Epithelial cell of esophagus (primary cell): ENCODE data around the gene HAS3.
"Not testable (repeated sequence)": the region's sequence is repeated elsewhere in the genome, so short reads cannot be mapped to it uniquely, and the experiment has no call there.

Experiments used
- DNase-seq: peaks from one replicate; pipeline ENCODE4 v3.0.0; 2010; ENCODE audit warnings: low read depth
- H3K4me3 ChIP-seq: 2 replicates; pipeline ENCODE4 v1.5.1; 2011; ENCODE audit warnings: mild to moderate bottlenecking, low read length, control low read depth
- TF ChIP-seq, protein P1 (sequence below): IDR thresholded peaks from 2 replicates; pipeline ENCODE4 v1.5.1; 2011; ENCODE audit warnings: low read depth, mild to moderate bottlenecking, low read length, control low read depth, inconsistent platforms; ENCODE audit not compliant: insufficient read depth; ENCODE audit errors: missing control alignments

The HAS3 gene, protein sequence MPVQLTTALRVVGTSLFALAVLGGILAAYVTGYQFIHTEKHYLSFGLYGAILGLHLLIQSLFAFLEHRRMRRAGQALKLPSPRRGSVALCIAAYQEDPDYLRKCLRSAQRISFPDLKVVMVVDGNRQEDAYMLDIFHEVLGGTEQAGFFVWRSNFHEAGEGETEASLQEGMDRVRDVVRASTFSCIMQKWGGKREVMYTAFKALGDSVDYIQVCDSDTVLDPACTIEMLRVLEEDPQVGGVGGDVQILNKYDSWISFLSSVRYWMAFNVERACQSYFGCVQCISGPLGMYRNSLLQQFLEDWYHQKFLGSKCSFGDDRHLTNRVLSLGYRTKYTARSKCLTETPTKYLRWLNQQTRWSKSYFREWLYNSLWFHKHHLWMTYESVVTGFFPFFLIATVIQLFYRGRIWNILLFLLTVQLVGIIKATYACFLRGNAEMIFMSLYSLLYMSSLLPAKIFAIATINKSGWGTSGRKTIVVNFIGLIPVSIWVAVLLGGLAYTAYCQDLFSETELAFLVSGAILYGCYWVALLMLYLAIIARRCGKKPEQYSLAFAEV

DNA sequence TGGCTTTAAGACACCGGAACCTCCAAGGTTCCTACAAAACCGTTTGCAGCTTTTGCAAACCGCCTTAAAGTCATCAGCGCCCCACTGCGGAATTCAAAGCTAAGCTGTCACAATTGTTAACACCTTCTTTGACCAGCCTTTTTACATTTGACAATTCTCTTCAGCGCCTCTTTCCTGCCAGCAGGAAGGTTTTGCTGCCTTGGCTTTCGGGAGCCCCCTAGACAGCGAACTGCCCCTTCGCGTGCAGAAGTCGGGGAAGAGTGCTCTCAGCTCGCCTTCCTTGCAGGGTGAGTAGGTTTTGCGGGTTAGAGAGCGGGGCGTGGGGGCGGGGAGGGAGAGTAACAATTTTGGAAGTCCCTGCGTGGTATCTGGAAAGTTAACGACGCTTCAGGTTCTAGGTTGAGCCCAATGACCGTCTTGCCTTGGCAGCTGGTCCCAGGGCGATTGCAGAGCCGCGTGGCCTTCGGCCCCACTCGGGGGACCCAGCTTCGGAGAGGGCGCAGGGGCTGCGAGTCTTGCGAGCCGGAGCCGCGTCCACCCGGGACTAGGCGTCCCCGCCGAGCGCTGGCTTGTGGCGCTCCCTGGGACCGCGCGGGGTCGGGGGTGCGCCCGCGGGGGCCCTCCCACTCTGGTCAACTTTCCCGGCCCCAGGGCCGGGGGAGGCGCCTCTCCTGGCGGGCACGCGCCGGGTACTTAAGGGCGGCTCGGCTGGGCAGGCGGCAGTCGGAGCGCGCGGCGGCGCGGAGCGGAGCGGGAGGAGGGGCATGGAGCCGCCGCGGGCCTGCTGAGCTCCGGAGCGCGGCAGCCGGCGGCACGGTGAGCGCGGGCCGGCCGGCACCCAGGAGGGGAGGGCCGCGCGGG is at the start of gene HAS3:
Gene HAS3 (plus strand): TSS at position 153 of the 861 bp plus-strand sequence. CDS start 3,743 bp downstream, outside the sequence.
- peak; percentile 87 for DNase-seq

DNA sequence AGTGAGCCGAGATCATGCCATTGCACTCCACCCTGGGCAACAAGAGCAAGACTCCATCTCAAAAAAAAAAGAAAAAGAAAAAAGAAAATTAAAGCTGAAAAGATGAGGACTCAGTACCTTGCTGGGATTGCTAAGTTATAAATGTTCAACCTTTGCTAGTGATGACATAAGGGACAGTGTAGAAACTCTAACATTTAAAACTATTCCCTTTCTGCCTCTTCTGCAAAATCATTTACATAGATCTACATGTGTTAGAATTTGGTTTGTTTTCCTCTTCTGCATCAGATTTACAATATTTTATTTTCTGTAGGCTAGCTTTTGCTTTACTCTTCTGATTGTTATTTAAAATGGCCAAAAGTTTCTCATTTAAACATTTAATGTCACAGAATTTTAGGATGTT is 49.5 kb upstream of the HAS3 start:
- TF ChIP-seq, protein P1, sequence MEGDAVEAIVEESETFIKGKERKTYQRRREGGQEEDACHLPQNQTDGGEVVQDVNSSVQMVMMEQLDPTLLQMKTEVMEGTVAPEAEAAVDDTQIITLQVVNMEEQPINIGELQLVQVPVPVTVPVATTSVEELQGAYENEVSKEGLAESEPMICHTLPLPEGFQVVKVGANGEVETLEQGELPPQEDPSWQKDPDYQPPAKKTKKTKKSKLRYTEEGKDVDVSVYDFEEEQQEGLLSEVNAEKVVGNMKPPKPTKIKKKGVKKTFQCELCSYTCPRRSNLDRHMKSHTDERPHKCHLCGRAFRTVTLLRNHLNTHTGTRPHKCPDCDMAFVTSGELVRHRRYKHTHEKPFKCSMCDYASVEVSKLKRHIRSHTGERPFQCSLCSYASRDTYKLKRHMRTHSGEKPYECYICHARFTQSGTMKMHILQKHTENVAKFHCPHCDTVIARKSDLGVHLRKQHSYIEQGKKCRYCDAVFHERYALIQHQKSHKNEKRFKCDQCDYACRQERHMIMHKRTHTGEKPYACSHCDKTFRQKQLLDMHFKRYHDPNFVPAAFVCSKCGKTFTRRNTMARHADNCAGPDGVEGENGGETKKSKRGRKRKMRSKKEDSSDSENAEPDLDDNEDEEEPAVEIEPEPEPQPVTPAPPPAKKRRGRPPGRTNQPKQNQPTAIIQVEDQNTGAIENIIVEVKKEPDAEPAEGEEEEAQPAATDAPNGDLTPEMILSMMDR = no peak
- DNase-seq = no peak
- H3K4me3 ChIP-seq = no peak overlapping the region

More for the DNA sequence above, at the start of gene HAS3:
- TF ChIP-seq, protein P1 = peak; percentile 64
- peak within 1 kb of the TSS; percentile 66 for H3K4me3 ChIP-seq

DNA sequence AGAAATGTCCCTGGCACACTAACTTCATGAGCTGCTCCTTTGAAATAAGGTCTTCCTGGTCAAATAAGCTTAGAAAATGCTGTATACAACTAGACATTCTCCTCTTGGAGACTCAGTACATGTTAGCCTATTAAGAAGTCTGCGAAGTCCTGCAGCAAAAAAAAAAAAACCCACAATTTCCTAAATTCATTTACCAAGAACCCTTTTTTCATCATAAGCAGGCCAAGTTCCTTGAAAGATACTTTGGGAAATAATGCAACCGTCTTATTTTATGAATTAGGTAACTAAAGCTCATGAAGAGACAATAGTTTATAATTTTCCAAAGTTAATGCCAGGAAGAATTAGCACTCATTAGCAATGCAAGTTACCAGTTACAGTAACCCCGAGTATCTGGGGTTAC is 49.0 kb upstream of the HAS3 start:
- no peak overlapping the region for H3K4me3 ChIP-seq
- TF ChIP-seq, protein P1 = no peak
- no peak for DNase-seq

DNA sequence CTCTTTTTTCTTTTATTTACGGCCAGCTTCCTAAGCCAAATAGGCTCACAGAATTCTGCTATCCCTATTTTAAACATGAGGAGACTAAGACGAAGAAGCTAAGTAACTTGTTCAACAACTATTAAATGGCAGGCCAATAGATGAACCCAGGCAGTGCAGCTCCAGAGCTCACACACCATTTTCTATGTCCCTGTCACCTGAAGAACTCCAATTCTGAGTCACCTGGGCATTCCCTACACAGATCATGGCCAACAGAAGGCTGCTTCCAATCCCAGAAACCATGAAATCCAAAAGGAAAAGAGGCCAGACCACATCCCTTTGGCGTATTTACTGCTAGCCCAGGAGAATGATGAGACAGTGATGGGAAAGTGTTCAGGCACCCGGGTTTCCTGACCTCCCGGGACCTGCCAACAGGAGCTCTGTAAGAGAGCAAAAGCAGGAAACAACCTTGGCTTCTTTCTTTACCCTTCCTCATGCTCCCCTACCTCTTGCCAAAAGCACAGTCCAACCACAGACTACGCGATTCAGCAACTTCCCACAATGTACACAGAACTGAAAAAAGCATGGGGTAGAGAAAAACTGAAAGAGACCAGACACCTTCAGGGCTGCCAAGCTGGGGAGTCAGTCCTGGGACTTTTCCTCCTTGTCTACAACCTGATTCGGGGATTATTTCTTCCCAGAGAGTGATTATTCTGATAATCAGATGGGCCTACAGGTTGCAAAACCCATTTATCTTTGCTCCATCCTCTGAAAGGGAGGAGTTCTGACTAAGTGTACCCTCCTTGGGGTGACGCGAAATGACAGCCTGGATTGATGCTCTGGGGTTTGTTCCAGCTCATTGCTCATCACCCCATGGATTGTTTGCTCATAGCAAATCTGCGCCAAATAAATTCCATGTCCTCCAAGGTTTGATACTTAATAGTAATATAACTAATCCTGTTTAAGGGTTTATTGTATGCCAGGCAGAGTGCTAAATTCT is 47.8 kb upstream of the HAS3 start:
- TF ChIP-seq, protein P1 = no peak
- DNase-seq = peak; percentile 95
- no peak overlapping the region for H3K4me3 ChIP-seq

DNA sequence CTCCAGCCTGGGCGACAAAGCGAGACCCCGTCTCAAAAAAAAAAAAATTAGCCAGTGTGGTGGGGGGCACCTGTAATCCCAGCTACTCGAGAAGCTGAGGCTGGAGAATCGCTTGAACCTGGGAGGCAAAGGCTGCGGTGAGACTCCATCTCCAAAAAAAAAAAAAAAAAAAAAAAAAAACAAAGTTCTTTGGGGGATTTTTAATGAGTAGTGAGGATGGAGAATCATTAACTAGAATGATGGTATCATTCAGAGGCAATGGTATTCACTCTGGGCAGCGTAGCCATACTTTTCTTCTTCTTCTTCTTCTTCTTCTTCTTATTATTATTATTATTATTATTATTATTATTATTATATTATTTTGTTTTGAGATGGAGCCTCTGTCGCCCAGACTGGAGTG is 42.0 kb upstream of the HAS3 start:
- DNase-seq, H3K4me3 ChIP-seq: not testable (repeated sequence)

DNA sequence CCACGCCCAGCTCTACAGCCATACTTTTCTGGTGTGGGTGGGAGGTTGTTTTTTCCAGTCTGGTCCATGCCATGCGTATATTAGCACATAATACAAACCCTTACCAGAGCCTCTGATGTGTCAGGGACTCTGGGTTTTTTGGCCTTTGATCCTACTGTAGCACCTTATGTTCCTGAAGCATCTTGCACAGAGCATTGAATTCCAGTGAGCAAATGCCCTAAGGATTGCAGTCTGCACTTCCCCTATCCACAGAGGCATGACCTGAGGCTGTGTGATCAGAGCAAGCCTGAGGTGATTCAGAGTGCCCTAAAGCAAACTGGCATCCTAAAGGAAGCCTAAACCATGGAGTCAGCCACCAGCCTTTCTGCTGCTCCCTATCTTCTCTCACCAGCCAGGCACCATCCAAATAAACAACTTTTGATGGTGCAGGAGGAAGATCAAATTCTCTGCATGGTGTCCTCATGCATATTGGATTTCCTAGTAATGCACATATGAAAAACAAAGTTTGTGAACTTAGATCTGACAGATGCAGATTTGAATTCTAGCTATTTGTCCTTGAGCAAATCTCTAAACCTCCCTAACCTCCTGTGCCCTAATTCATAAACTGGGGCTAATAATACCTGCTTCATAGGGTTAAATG is 41.2 kb upstream of the HAS3 start:
- no peak overlapping the region for H3K4me3 ChIP-seq
- TF ChIP-seq, protein P1 = no peak
- peak; percentile 69 for DNase-seq
